Neuronal stem cell (in vitro differentiated cells): Measurements from ENCODE around the gene PLVAP.

ENCODE experiments used
- DNase-seq: peaks from one replicate; pipeline ENCODE4 v3.0.0-alpha.2; 2013; ENCODE audit warnings: low spot score
- H2AFZ ChIP-seq: one replicate; pipeline ENCODE4 v1.6.1; 2013; ENCODE audit warnings: mild to moderate bottlenecking, low read length, inconsistent platforms
- H2AK5ac ChIP-seq: 2 replicates; pipeline ENCODE4 v1.6.1; 2013; ENCODE audit warnings: low read depth, mild to moderate bottlenecking, inconsistent platforms, low read length, moderate library complexity, mixed read lengths
- H2BK120ac ChIP-seq: 2 replicates; pipeline ENCODE4 v1.6.1; 2013; ENCODE audit warnings: low read depth, mild to moderate bottlenecking, inconsistent platforms, low read length, moderate library complexity, mixed read lengths
- H2BK12ac ChIP-seq: one replicate; pipeline ENCODE4 v1.6.1; 2013; ENCODE audit warnings: low read length, inconsistent platforms
- H2BK15ac ChIP-seq: 2 replicates; pipeline ENCODE4 v1.6.1; 2013; ENCODE audit warnings: mild to moderate bottlenecking, low read length, inconsistent platforms, mixed read lengths
- H2BK5ac ChIP-seq: one replicate; pipeline ENCODE4 v1.6.1; 2013; ENCODE audit warnings: inconsistent platforms, mild to moderate bottlenecking, low read length, moderate library complexity
- H3K14ac ChIP-seq: one replicate; pipeline ENCODE4 v1.6.1; 2013; ENCODE audit warnings: low read length, inconsistent platforms
- H3K18ac ChIP-seq: 2 replicates; pipeline ENCODE4 v1.6.1; 2013; ENCODE audit warnings: low read length, inconsistent platforms
- H3K23ac ChIP-seq: 2 replicates; pipeline ENCODE4 v1.6.1; 2013; ENCODE audit warnings: low read depth, mild to moderate bottlenecking, mixed read lengths, low read length, inconsistent platforms; ENCODE audit not compliant: poor library complexity
- H3K27ac ChIP-seq: replicated peaks from 3 replicates; pipeline ENCODE4 v1.5.1; 2013; ENCODE audit warnings: low read length, inconsistent platforms
- H3K27me3 ChIP-seq, 3 experiments: 2 replicates each; pipeline ENCODE4 v1.6.1; 2013; ENCODE audit warnings: low read length in 3 of 3, mild to moderate bottlenecking in 2 of 3, inconsistent platforms in 1 of 3, low read depth in 1 of 3, mixed read lengths in 1 of 3, moderate library complexity in 1 of 3; ENCODE audit not compliant: control insufficient read depth in 3 of 3, insufficient read depth in 3 of 3
- H3K36me3 ChIP-seq, 2 donors: replicated peaks in 1 of 2; 2 replicates each; pipeline ENCODE4 v1.6.1; 2013; ENCODE audit warnings: low read length in 2 of 2; ENCODE audit not compliant: control insufficient read depth in 2 of 2, insufficient read depth in 2 of 2
- H3K4ac ChIP-seq: 2 replicates; pipeline ENCODE4 v1.6.1; 2013; ENCODE audit warnings: inconsistent platforms, mild to moderate bottlenecking, low read length, moderate library complexity
- H3K4me1 ChIP-seq, 2 donors: 1 replicate in 1 of 2; 2 replicates in 1 of 2; pipeline ENCODE4 v1.6.1; 2013; ENCODE audit warnings: low read length in 2 of 2, low read depth in 1 of 2; ENCODE audit not compliant: control insufficient read depth in 2 of 2, insufficient read depth in 1 of 2
- H3K4me2 ChIP-seq: one replicate; pipeline ENCODE4 v1.6.1; 2013; ENCODE audit warnings: mild to moderate bottlenecking, low read length, inconsistent platforms; ENCODE audit not compliant: insufficient read depth, poor library complexity, severe bottlenecking
- H3K4me3 ChIP-seq, 2 donors: 2 replicates each; pipeline ENCODE4 v1.5.1; 2013; ENCODE audit warnings: low read length in 2 of 2, mild to moderate bottlenecking in 2 of 2, inconsistent platforms in 1 of 2, moderate library complexity in 1 of 2
- H3K79me1 ChIP-seq: one replicate; pipeline ENCODE4 v1.6.1; 2013; ENCODE audit warnings: low read depth, mild to moderate bottlenecking, inconsistent platforms, low read length, moderate library complexity
- H3K9ac ChIP-seq: one replicate; pipeline ENCODE4 v1.6.1; 2013; ENCODE audit warnings: mild to moderate bottlenecking, low read depth, low read length, inconsistent platforms; ENCODE audit not compliant: poor library complexity
- H3K9me3 ChIP-seq, 2 donors: replicated peaks in 1 of 2; 2 replicates each; pipeline versions ENCODE3 to v1.6.1; 2013; ENCODE audit warnings: low read length in 2 of 2, mild to moderate bottlenecking in 2 of 2, inconsistent platforms in 1 of 2, low read depth in 1 of 2, mixed read lengths in 1 of 2, moderate library complexity in 1 of 2; ENCODE audit not compliant: control insufficient read depth in 2 of 2, insufficient read depth in 1 of 2
- H4K8ac ChIP-seq: one replicate; pipeline ENCODE4 v1.6.1; 2013; ENCODE audit warnings: low read depth, mild to moderate bottlenecking, inconsistent platforms, low read length, moderate library complexity
- H4K91ac ChIP-seq: one replicate; pipeline ENCODE4 v1.6.1; 2013; ENCODE audit warnings: low read length, low read depth, mild to moderate bottlenecking, inconsistent platforms; ENCODE audit not compliant: poor library complexity
- WGBS, 2 donors: extraction: QIAGEN DNeasy Blood & Tissue Kit; methylation state at CpG; one replicate each; pipeline ENCODE4 v1.1.7; 2013; ENCODE audit warnings: missing lambda C conversion rate in 2 of 2, mixed read lengths in 1 of 2; ENCODE audit not compliant: insufficient read length in 2 of 2, insufficient replicate concordance in 1 of 2; ENCODE audit errors: extremely low coverage in 2 of 2; 5-methylcytosine and 5-hydroxymethylcytosine counted together

The PLVAP gene

DNA sequence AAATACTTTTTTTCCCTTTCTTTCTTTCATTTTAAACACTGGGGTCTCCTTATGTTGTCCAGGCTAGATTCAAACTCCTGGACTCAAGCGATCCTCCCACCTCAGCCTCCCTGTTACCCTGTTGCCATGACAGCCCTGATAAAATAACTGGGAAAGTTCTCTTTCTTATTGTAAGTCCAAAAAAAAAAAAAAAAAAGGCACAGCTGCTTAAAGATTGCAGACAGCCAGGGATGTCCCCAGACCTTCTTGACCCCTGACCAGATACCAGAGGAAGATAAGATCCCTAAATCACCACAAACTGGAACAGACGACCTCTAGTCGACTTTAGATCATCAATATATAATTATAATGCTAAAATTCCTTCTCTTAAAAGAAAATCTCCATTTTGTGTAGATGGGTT, 41.6 kb upstream of the PLVAP start:
- H3K9ac ChIP-seq = no peak overlapping the region
- no peak for DNase-seq
- H3K14ac ChIP-seq = no peak overlapping the region
- H3K9me3 ChIP-seq = no peaks in the 10 kb centered on the region
- peak overlapping the region in 1 of 2 donors; percentile 69 for H3K4me3 ChIP-seq
- peaks cover 3 to 14% of the 10 kb centered on the region in 2 donors for H3K4me1 ChIP-seq
- no CpG with 5 or more reads among the region's 3 CpGs for WGBS, 2 donors
- no peak overlapping the region for H3K23ac ChIP-seq
- no peak overlapping the region for H4K91ac ChIP-seq
- no peak overlapping the region for H3K4ac ChIP-seq
- no peak overlapping the region for H3K27ac ChIP-seq
- H3K4me2 ChIP-seq = no peak overlapping the region
- no peak overlapping the region for H2BK5ac ChIP-seq
- peaks cover 4% of the 10 kb centered on the region for H3K79me1 ChIP-seq
- H2BK120ac ChIP-seq = no peak overlapping the region
- H3K27me3 ChIP-seq = no peaks in the 10 kb centered on the region
- H2AFZ ChIP-seq = peak overlapping the region; percentile 79
- no peak overlapping the region for H3K18ac ChIP-seq
- H2BK12ac ChIP-seq = no peak overlapping the region
- no peak overlapping the region for H2BK15ac ChIP-seq
- no peak overlapping the region for H2AK5ac ChIP-seq
- no peak overlapping the region for H4K8ac ChIP-seq
- H3K36me3 ChIP-seq = peaks cover 0 to 3% of the 10 kb centered on the region in 2 donors

DNA sequence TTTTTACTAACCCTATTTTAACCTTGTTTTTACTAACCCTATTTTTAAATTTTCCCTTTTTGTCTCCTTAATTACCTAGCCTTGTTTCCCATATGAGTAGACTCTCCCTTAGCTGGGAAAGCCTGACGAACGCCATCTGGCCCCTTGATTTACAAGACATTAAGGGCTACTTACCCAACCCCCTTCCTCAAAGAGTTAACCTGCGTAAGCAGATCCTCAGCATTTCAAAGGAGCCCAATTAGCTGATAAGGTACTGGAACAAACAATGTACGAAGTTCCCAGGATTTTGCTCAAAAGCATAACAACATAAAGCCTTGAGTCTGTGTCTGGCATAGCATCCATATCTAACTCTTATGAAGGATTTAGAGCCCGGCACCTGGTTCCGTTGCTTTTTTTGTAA, 38.0 kb upstream of the PLVAP start:
- WGBS, 2 donors = no CpG with 5 or more reads among the region's 6 CpGs

DNA sequence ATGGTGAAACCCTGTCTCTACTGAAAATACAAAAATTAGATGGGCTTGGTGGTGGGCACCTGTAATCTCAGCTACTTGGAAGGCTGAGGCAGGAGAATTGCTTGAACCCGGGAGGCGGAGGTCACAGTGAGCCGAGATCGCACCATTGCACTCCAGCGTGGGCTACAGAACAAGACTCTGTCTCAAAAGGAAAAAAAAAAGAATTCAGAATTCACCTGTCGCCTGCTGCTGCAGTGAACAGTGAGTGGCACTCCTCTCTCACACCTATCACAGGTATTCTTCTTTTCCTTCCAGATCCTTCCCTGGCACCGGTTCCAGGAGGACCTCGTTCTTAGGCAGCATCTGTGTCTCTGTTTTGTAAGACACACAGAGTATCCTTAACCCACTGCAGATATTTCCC, 37.0 kb upstream of the PLVAP start:
- Histone ChIP-seq H2BK5ac (no peak overlapping the region), H3K4me3 (no peak overlapping the region), H2AFZ (no peak overlapping the region), H2AK5ac (no peak overlapping the region), H4K8ac (no peak overlapping the region), H2BK120ac (no peak overlapping the region), H3K14ac (no peak overlapping the region), H3K18ac (no peak overlapping the region), H3K27ac (no peak overlapping the region), H3K4me1 (peaks cover 4 to 7% of the 10 kb centered on the region in 2 donors), H3K4me2 (no peak overlapping the region), H3K79me1 (no peaks in the 10 kb centered on the region), H3K36me3 (no peaks in the 10 kb centered on the region), H2BK15ac (no peak overlapping the region), H2BK12ac (no peak overlapping the region), H3K27me3 (no peaks in the 10 kb centered on the region), H3K4ac (no peak overlapping the region), H3K9me3 (no peaks in the 10 kb centered on the region), H4K91ac (no peak overlapping the region), H3K9ac (no peak overlapping the region), H3K23ac (no peak overlapping the region)
- WGBS, 2 donors = no CpG with 5 or more reads among the region's 8 CpGs
- no peak for DNase-seq

More for the DNA sequence above, 38.0 kb upstream of the PLVAP start:
- Histone ChIP-seq H3K4me1 (peaks cover 6 to 7% of the 10 kb centered on the region in 2 donors), H3K4ac (no peak overlapping the region), H3K27ac (no peak overlapping the region), H3K14ac (no peak overlapping the region), H3K4me2 (no peak overlapping the region), H3K9ac (no peak overlapping the region), H3K4me3 (no peak overlapping the region), H2BK5ac (no peak overlapping the region), H2BK15ac (no peak overlapping the region), H3K23ac (no peak overlapping the region), H3K9me3 (no peaks in the 10 kb centered on the region), H3K18ac (no peak overlapping the region), H2AK5ac (no peak overlapping the region), H4K91ac (no peak overlapping the region), H2BK120ac (no peak overlapping the region), H3K36me3 (no peaks in the 10 kb centered on the region), H4K8ac (no peak overlapping the region), H3K27me3 (no peaks in the 10 kb centered on the region), H2AFZ (no peak overlapping the region), H3K79me1 (peaks cover 2% of the 10 kb centered on the region), H2BK12ac (no peak overlapping the region)
- no peak for DNase-seq

DNA sequence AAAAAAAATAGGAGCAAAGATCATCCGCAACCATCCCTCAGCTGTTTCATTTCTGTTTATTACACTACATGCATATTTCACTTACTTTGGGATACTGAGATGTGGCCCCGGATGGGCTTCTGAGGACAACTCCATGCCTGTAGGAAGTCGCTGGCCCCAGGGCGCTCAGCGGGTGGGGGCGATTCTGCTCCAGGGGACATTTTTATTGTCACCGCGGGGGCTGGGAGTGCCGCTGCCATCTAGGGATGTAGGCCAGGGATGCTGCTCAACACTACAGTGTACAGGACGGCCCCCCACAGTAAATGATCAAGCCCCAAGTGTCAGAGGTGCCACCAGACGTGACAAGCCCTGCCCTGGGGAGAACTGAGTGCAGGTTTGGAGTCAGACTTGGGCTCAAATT, 34.7 kb upstream of the PLVAP start:
- Histone ChIP-seq H4K8ac (no peak overlapping the region), H4K91ac (no peak overlapping the region), H3K14ac (no peak overlapping the region), H3K36me3 (no peaks in the 10 kb centered on the region), H3K9ac (no peak overlapping the region), H3K4me3 (no peak overlapping the region), H3K79me1 (no peaks in the 10 kb centered on the region), H3K23ac (no peak overlapping the region), H2BK5ac (no peak overlapping the region), H3K27me3 (no peaks in the 10 kb centered on the region), H3K27ac (no peak overlapping the region), H2BK120ac (no peak overlapping the region), H3K4me1 (peaks cover 6 to 12% of the 10 kb centered on the region in 2 donors), H3K4me2 (no peak overlapping the region), H2BK12ac (no peak overlapping the region), H3K18ac (no peak overlapping the region), H3K4ac (no peak overlapping the region), H3K9me3 (no peaks in the 10 kb centered on the region), H2AK5ac (peak overlapping the region; percentile 1), H2BK15ac (no peak overlapping the region), H2AFZ (peak overlapping the region; percentile 21)
- WGBS, 2 donors = no CpG with 5 or more reads among the region's 11 CpGs
- DNase-seq = no peak
